PC-9 (cell line): Measurements from ENCODE around the gene PRMT9. TPM values are rescaled to one million over a fixed set of nuclear protein-coding genes. Genes with fewer than 3 reads are reported as not detected.

Experiments used
- BruUV-seq: library from RNA; stranded (reverse); fragments of 400-500 nt; replicated peaks from 2 replicates; lab custom pipeline; 2021; lab: Mats Ljungman, UMichigan
- CTCF ChIA-PET: fragments of 300-600 bp; sonication (Branson Sonifier 250); formaldehyde crosslinking; loops from one replicate; lab custom pipeline; 2022; ENCODE audit warnings: antibody characterized with exemption; lab: Charles Lee
- POLR2A ChIA-PET: fragments of 300-600 bp; sonication (Branson Sonifier 250); formaldehyde crosslinking; loops from one replicate; lab custom pipeline; 2022; ENCODE audit warnings: antibody characterized with exemption; ENCODE audit not compliant: unreplicated experiment; lab: Charles Lee
- DNase-seq, 2 experiments: peaks; one replicate each; pipeline versions ENCODE4 v3.0.0 to v3.0.0-alpha.2; 2015 to 2022; ENCODE audit warnings: mixed read lengths in 1 of 2
- H2AFZ ChIP-seq: fragments of 200-600 bp; sonication (generic); 2 replicates; pipeline ENCODE4 v1.8.1; 2017; ENCODE audit warnings: antibody characterized with exemption
- H3F3A ChIP-seq: fragments of 200-600 bp; sonication (generic); 2 replicates; pipeline ENCODE4 v1.8.1; 2017; ENCODE audit warnings: antibody characterized with exemption, mild to moderate bottlenecking, low read depth; ENCODE audit not compliant: insufficient read depth
- H3K27ac ChIP-seq: fragments of 200-600 bp; sonication (generic); 2 replicates; pipeline ENCODE4 v1.6.1; 2016; ENCODE audit warnings: mixed run types
- H3K27me3 ChIP-seq: fragments of 200-600 bp; sonication (generic); 2 replicates; pipeline ENCODE4 v1.6.1; 2016; ENCODE audit warnings: low read depth, mixed run types; ENCODE audit not compliant: insufficient read depth
- H3K36me3 ChIP-seq: fragments of 200-600 bp; sonication (generic); 2 replicates; pipeline ENCODE4 v1.6.1; 2016; ENCODE audit warnings: low read depth, mixed run types
- H3K4me1 ChIP-seq: fragments of 200-600 bp; sonication (generic); replicated peaks from 2 replicates; pipeline ENCODE4 v1.6.1; 2016; ENCODE audit warnings: mixed run types; ENCODE audit not compliant: insufficient read depth
- H3K4me2 ChIP-seq: fragments of 200-600 bp; sonication (generic); 2 replicates; pipeline ENCODE4 v1.6.1; 2017; ENCODE audit warnings: mixed run types
- H3K4me3 ChIP-seq: fragments of 200-600 bp; sonication (generic); 2 replicates; pipeline ENCODE4 v1.6.1; 2016; ENCODE audit warnings: mixed run types
- H3K79me2 ChIP-seq: fragments of 200-600 bp; sonication (generic); 2 replicates; pipeline ENCODE4 v1.6.1; 2017; ENCODE audit warnings: low read depth, mixed run types
- H3K9me2 ChIP-seq: fragments of 200-600 bp; sonication (generic); 2 replicates; pipeline ENCODE4 v1.8.1; 2017; ENCODE audit warnings: mild to moderate bottlenecking; ENCODE audit not compliant: insufficient read depth
- H3K9me3 ChIP-seq: fragments of 200-600 bp; sonication (generic); 2 replicates; pipeline ENCODE4 v1.8.1; 2016; ENCODE audit warnings: low read depth; ENCODE audit not compliant: insufficient read depth
- H4K20me1 ChIP-seq: fragments of 200-600 bp; sonication (generic); 2 replicates; pipeline ENCODE4 v1.8.1; 2017; ENCODE audit not compliant: insufficient read depth
- CTCF ChIP-seq: fragments of 200-600 bp; sonication (generic); conservative IDR thresholded peaks from 2 replicates; pipeline ENCODE4 v1.6.1; 2017; ENCODE audit warnings: mixed run types, antibody characterized with exemption, mild to moderate bottlenecking, moderate library complexity
- EZH2 ChIP-seq: fragments of 200-600 bp; sonication (generic); IDR thresholded peaks from 2 replicates; pipeline ENCODE4 v1.8.0; 2017; ENCODE audit warnings: antibody characterized with exemption, low read depth
- intact Hi-C: fragments of 100-400 bp; cut with micrococcal nuclease; formaldehyde crosslinking; loops from one replicate; pipeline ENCODE4 v1.10.0; 2022; ENCODE audit not compliant: unreplicated experiment
- total RNA-seq: library from RNA; stranded (reverse); gene quantifications from 2 replicates; pipeline ENCODE4 v1.2.3, GENCODE V29; 2021

PRMT9 gene
- total RNA-seq, 1 experiment from 2014 or later: 9.0 TPM

GRCh38 chr4:147640331-147640730, 43.6 kb downstream of the PRMT9 start:
- no peaks in the 10 kb centered on the region for H3K79me2 ChIP-seq
- H3K4me2 ChIP-seq: no peak overlapping the region
- BruUV-seq: no TSS peak
- ChIA-PET POLR2A (no interaction called here), CTCF (interaction anchor here (0.8 kb wide), 1 partner anchor 227 kb away, joined by 4 read pairs; no protein-coding TSS in a partner anchor)
- H3K27ac ChIP-seq: no peak overlapping the region
- no peaks in the 10 kb centered on the region for H3K4me1 ChIP-seq
- intact Hi-C loops: no loop called here
- no peak for DNase-seq
- H3K9me3 ChIP-seq: no peaks in the 10 kb centered on the region
- no peak overlapping the region for H2AFZ ChIP-seq
- H3F3A ChIP-seq: no peaks in the 10 kb centered on the region
- H3K27me3 ChIP-seq: no peaks in the 10 kb centered on the region
- H3K4me3 ChIP-seq: no peak overlapping the region
- TF ChIP-seq CTCF (no peak), EZH2 (no peak)
- no peaks in the 10 kb centered on the region for H4K20me1 ChIP-seq
- no peaks in the 10 kb centered on the region for H3K9me2 ChIP-seq
- H3K36me3 ChIP-seq: no peaks in the 10 kb centered on the region; the same call in 1 of the 2 replicates

DNA sequence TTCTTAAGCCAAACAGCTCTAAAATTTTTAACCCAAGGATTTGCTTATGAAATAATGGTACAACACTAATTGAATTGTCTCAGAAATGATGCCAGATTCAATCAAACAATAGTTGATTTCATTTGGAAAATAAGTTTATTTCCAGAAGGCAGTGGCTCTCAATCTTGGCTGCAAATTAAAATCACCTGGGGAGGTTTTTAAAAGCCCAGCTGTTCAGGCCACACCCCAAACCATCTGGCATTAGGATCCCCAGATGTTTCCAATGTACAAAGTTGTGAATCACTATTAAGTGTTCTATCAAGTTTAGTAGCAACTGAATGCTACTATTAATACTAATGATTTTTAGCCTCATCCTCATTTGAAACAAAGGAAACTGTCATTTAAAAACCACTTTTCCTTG, 44.6 kb downstream of the PRMT9 start:
- H3K27me3 ChIP-seq: no peaks in the 10 kb centered on the region
- H3K36me3 ChIP-seq: no peaks in the 10 kb centered on the region; the same call in 1 of the 2 replicates
- BruUV-seq: no TSS peak
- H3K4me3 ChIP-seq: no peak overlapping the region
- H3K9me2 ChIP-seq: no peaks in the 10 kb centered on the region
- no peak for TF ChIP-seq EZH2
- TF ChIP-seq CTCF: no peak
- H4K20me1 ChIP-seq: no peaks in the 10 kb centered on the region
- ChIA-PET POLR2A (no interaction called here), CTCF (interaction anchor here (0.8 kb wide), 1 partner anchor 228 kb away, joined by 4 read pairs; no protein-coding TSS in a partner anchor)
- intact Hi-C loops: loop anchor here (5.0 kb wide), 1 partner anchor 228 kb away; no protein-coding TSS in a partner anchor
- H3K9me3 ChIP-seq: no peaks in the 10 kb centered on the region
- no peak overlapping the region for H2AFZ ChIP-seq
- no peak for DNase-seq
- no peaks in the 10 kb centered on the region for H3K4me1 ChIP-seq
- H3K27ac ChIP-seq: no peak overlapping the region
- H3K79me2 ChIP-seq: no peaks in the 10 kb centered on the region
- no peak overlapping the region for H3K4me2 ChIP-seq
- no peaks in the 10 kb centered on the region for H3F3A ChIP-seq

DNA sequence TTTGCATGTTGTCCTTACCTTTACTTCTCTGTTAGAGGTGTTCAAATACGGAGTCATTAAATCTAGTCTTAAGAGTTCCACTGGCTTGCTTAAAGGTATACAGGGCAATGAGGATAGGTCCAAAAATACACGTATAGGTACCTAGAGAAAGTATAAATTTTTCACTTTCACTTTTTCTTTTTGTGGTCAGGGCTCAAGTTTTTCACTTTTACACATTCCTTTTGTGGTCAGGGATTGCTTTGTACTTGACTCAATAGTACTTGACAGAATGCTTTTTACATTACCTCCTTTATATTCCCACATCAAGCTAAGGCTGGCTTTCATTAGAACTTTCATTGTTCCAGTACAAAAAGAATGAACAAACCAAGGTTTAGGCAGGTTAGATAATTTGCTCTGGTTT, 45.0 kb downstream of the PRMT9 start:
- ChIA-PET CTCF (interaction anchor here (0.8 kb wide), 1 partner anchor 228 kb away, joined by 4 read pairs; no protein-coding TSS in a partner anchor), POLR2A (interaction anchor here (0.6 kb wide), 1 partner anchor 42 kb away, joined by 5 read pairs; no protein-coding TSS in a partner anchor)
- no peak for DNase-seq
- Histone ChIP-seq H3K36me3 (no peaks in the 10 kb centered on the region; the same call in 1 of the 2 replicates), H4K20me1 (no peaks in the 10 kb centered on the region), H3K27me3 (no peaks in the 10 kb centered on the region), H3F3A (no peaks in the 10 kb centered on the region), H3K4me1 (no peaks in the 10 kb centered on the region), H2AFZ (no peak overlapping the region), H3K27ac (no peak overlapping the region), H3K4me3 (no peak overlapping the region), H3K9me2 (no peaks in the 10 kb centered on the region), H3K4me2 (no peak overlapping the region), H3K79me2 (no peaks in the 10 kb centered on the region), H3K9me3 (no peaks in the 10 kb centered on the region)
- intact Hi-C loops: loop anchor here (5.0 kb wide), 1 partner anchor 228 kb away; no protein-coding TSS in a partner anchor
- no TSS peak for BruUV-seq
- TF ChIP-seq EZH2 (no peak), CTCF (no peak)
